ENCODE data around the gene NEK6. TPM values are rescaled to one million over a fixed set of nuclear protein-coding genes. Genes with fewer than 3 reads are reported as not detected.

The NEK6 gene
- total RNA-seq, 1 donor from 2014 or later, result 26.2 TPM

DNA sequence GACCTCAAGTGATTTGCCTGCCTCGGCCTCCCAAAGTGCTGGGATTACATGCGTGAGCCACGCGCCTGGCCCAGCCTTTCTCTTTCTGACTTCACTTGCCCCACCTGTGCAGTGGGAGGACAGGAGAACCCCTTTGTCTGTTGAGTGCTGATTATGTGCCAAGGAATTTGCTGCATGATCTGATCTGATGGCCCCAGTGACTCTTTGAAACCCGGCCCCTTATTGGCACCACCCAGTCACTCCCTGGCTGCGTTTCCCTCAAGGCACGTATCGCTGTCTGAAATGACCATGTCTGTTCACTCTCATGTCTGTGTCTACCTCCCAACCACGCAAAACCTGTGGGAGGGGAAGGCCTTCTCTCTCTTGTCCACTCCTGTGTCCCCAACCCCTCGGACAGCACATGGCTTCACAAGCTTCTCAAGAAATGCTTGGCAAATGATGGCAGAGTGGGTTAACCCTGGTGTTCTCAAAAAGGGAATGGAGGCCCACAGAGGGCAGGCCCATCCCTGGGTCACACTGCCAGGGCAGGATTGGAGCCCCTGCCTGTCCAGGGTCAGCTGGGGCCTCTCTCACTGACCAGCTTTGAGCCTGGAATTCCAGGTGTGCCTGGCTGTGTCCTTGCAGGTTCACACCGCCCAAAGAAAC is 21.9 kb downstream of the NEK6 start:
- no peak for DNase-seq

GRCh38 chr9:124280176-124280691 is 22.5 kb downstream of the NEK6 start:
- DNase-seq, result no peak

DNA sequence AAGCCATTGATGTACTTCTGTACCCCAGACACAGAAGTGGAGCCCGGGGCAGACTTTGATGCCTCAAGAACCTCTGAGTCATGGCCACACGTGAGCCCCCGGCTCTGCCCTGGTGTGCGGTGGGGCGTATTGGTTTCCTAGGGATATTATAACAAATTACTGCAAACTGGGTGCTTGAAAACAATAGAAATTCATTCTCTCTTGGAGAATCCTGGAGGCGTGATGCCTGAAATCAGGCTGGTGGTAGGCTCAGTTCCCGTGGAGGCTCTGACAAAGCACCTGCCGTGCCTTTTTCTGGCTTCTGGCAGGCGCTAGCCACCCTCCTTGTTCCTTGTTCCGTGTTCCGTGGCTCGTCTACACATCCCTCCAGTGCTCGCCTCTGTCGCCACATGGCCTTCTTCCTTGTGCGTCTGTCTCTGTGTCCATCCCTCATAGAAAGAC is 24.2 kb downstream of the NEK6 start:
- no peak for DNase-seq

GRCh38 chr9:124282442-124283227 is 24.9 kb downstream of the NEK6 start:
- no peak for DNase-seq

DNA sequence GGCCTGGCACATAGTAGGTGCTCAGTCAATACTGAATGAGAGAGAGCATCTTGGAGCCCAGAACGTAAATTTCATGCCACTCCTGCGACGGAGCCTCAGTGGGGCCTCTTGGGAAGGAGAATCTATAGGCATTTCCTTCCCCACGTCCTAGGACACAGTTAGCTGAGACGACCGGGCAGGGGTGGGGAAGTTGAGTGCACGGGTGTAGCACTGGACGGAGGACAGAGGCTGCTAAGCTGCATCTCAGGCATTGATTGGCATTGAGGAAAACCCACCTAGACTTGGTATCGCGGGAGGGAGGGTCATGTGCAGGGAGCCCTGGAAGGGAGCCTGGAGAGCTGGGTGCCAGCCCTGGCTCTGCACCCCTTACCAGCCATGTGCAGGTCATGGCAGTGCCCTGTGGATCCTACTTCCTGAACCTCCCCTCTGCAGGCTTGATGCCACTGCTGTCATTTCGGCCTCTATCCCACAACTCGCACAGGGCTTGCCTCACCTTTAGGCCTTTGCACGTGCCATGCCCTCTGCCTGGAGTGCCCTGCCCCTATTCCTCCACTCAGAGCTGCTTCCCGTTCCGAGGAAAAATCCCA is 25.6 kb downstream of the NEK6 start:
- DNase-seq, result no peak

GRCh38 chr9:124284237-124284831 is 26.6 kb downstream of the NEK6 start:
- DNase-seq, result no peak

DNA sequence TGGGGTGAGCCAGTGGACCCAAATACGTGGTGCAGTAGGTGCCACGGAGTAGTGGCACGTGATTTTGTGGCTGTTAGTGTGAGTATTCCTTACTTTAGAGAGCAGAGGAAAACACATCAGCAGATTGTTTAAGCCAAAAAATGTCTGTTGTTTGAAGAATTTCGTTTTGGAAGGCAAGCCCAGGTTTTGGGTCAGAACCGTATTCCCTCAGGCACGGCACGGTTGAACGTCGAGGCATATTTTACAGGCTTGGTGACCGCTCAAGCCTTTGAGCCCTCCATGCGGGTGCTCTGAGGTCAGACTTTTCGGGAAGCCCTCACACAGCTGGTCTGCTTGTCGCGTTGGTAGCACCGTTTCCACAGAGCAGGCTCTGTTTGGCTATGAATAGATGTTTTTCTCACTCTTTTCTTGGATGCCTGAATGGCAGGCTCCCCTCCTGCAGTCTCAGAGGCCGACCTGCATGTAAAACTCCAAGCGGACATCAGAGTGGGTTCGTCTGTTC is 27.2 kb downstream of the NEK6 start:
- DNase-seq, result peak; percentile 36

DNA sequence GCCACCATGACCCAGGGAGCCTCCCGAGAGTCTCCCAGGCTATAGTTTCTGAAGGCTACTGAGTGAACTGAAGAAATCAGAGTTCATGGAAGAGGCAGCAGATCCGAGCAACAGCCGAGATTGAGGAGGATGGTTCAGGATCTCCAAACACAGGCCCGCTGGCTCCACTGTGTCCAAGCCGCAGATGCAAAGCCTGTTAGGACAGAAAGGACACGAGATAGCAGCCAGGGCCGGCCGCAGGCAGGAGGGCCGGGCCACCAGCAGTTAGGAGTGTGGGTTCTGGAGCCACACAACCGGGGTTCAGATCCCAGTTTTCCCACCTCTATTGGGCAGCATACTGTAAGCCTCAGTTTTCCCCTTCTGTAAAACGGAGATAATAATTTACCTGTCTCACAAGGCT is 27.7 kb downstream of the NEK6 start:
- no peak for DNase-seq

DNA sequence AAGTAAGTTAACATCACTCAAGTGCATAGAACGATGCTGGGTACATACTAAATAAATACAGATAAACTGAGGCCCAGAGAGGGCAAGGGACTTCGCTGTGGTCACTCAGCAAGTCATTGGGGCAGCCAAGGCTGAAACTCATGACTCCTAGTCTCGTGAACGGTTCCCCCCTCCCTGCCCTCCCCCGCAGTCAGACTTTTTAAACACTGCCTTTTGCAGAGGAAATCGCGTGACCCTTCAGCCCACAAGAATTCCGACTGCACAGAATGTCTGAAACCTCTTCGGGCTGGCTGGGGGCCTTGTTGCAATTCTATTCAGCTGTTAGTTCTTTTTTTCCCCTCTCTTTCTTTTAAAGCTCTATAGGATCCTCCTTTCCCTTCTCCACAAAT is 28.1 kb downstream of the NEK6 start:
- DNase-seq, result no peak

- DNase-seq, result no peak
These were observed 28.7 kb downstream of the NEK6 start for GRCh38 chr9:124286292-124286931.

- no peak for DNase-seq
These were observed 32.4 kb downstream of the NEK6 start for GRCh38 chr9:124290053-124290591.

- DNase-seq, result no peak
These were observed 33.2 kb downstream of the NEK6 start for GRCh38 chr9:124290743-124291554.

DNA sequence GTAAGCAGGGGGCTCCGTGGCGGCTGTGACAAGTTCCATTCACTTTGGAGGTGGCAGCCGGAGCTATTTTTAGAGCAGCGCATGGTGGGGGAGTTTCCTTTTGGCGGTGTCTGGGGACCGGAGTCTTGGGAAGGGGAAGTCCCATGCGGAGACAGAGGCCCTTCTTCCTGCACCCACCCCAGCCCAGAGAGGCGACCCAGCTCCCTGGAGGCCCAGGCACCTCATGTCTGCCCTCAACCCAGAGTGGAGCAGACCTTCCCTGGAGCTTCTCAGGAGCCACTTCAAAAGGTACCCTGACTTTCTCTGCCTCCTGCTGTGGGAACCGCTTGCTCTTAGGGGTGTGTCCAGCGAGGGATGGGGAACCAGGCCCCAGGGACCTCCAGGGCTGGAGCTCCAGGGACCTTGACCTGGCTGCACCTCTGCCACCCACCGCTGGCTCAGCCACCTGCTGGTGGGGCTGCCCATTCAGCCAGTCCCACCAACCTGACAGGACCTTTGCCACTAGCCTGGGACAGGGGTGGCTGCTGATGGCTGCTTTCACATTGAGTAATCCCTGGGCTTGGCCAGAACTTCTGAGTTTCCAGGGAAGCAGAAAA is 34.1 kb downstream of the NEK6 start:
- DNase-seq, result no peak

DNA sequence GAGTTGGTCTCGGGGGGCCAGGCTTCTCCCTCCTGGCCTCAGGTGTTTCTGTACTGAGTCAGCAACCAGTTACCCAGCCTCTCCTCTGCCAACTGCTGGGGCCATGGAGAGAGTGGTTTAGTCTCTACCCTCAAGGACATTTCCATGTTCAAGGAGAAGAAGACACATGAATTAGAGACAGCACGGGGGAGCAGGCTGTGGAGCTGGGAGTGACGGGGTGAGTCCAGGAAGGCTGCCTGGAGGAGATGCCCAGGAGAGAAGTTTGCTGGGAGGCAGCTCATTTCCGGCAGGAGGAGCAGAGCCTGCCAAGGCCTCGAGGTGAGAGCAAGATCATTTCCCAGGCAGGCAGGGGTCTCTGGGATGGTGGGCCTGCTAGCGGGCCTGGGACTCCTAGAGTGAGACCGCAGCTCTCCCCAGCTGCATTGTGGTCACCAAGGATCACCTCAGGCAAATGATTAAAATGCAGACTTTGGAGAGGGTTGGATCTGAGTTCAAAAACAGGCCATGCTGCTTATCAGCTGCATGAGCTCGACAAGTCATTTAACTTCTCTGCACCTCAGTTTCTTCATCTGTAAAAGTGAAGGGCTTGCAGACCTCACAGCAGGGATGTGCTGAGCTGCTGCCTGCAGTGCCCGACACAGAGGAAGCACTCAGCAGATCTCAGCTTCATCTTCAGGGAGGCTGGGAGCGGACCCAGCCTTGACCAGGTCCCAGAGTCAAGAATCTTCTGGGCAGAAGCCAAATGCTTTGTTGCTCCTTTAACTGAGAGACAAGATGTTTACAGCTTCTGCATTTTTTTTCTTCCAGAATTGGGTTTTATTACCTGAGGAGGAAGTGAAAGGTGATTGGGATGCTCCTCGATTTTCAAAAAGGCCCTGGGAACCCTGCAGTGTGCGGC is 35.2 kb downstream of the NEK6 start:
- DNase-seq, result no peak

DNA sequence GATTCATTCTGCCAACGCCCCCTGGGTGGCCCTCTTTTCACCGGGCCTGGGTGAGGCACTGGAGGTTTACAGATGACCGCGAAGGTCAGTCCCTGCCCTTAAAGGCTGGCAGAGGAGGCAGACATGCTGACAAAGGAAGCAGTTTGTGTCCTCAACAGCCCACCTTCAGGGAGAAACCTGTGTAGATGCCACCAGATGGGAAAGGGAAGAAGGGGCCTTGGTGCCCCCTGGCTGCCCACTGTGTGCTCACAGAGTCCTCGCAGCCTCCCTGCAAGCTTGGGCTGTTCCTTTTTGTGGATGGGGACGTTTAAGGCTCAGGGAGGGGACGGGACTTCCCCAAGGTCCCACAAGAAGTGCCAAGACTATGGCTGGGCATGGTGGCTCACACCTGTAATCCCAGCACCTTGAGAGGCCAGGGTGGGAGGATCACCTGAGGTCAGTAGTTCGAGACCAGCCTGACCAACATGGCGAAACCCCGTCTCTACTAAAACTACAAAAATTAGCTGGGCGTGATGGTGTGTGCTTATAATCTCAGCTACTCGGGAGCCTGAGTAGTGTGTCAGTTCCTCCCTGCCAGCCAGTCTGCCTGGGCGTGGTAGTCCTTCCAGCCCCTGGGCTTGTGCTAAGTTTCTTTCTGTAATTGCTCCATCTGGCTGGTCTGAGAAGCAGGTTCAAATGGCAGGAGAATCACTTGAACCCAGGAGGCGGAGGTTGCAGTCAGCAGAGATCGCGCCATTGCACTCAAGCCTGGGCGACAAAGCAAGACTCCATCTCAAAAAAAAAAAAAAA is 36.2 kb downstream of the NEK6 start:
- no peak for DNase-seq

- DNase-seq, result no peak
These were observed 37.5 kb downstream of the NEK6 start for GRCh38 chr9:124295159-124295794.

DNA sequence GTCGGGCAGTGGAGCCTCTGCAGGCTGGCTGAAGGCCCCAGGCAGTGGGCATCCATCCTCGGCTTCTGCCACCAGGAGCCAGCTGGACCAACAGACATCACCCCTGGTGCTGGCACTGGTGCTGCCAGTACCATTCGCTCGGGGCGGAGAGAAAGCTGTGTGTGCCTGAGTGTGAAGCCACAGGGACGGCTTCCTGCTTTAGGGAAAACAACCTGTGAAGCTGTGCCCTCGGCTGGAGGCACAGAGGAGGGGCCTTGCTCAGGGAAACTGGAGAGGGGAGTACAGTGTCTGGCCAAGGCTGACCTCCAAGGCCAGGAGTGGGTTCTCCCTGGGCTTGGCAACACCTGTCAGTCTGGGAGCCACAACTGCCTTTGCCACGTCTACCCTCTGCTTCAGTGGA is 38.3 kb downstream of the NEK6 start:
- DNase-seq, result no peak
